Peyer's patch (tissue), 4 donors: Measurements from ENCODE around the gene KRT40. TPM values are rescaled to one million over a fixed set of nuclear protein-coding genes. Genes with fewer than 3 reads are reported as not detected.

Experiments used
- DNase-seq, 3 donors: peaks; one replicate each; pipeline ENCODE4 v3.0.0-alpha.2; 2017 to 2019
- H3K27ac ChIP-seq, 4 donors: fragments of 200-600 bp; sonication (generic); one replicate each; pipeline ENCODE4 v1.5.1; 2016 to 2019
- H3K27me3 ChIP-seq, 2 donors: fragments of 200-600 bp; sonication (generic); one replicate each; pipeline ENCODE4 v1.5.1; 2019
- H3K36me3 ChIP-seq, 3 donors: fragments of 200-600 bp; sonication (generic); one replicate each; pipeline ENCODE4 v1.5.1; 2016 to 2019
- H3K4me1 ChIP-seq, 4 donors: fragments of 200-600 bp; sonication (generic); one replicate each; pipeline ENCODE4 v1.5.1; 2016 to 2019
- H3K4me3 ChIP-seq, 4 donors: fragments of 200-600 bp; sonication (generic); 1 replicate in 3 of 4; 2 replicates in 1 of 4; pipeline ENCODE4 v1.5.1; 2016 to 2019; ENCODE audit warnings: mild to moderate bottlenecking in 1 of 4
- H3K9me3 ChIP-seq, 4 donors: fragments of 200-600 bp; sonication (generic); one replicate each; pipeline ENCODE4 v1.5.1; 2016 to 2019; ENCODE audit warnings: mild to moderate bottlenecking in 1 of 4
- POLR2A ChIP-seq, 2 donors: fragments of 450-650 bp; IDR thresholded peaks; one replicate each; pipeline ENCODE4 v1.5.1; 2017; ENCODE audit warnings: antibody characterized with exemption in 2 of 2, mild to moderate bottlenecking in 2 of 2, moderate library complexity in 2 of 2
- small RNA-seq, 2 donors: library from RNA; depleted of rRNA; stranded (forward); fragments of <200 nt; gene quantifications; one replicate each; pipeline ENCODE3, GENCODE V24; 2016
- total RNA-seq, 4 donors: library from RNA; depleted of rRNA; stranded (reverse); fragments of >200 nt; gene quantifications; one replicate each; pipeline ENCODE4 v1.1.0, GENCODE V29; 2016
- TF ChIP-seq, protein P1 (sequence below), 6 experiments: fragments of 450-650 bp in 4 of 6; fragments of 200-600 bp in 2 of 6; sonication (generic) in 1 of 6; IDR thresholded peaks; one replicate each; pipeline ENCODE4 v1.5.1; 2017 to 2019; ENCODE audit warnings: antibody characterized with exemption in 6 of 6, mild to moderate bottlenecking in 3 of 6, moderate library complexity in 1 of 6

Gene KRT40
- total RNA-seq, 4 donors from 2014 or later, result 0.88 to 1.0 (median 0.94) TPM; not detected in 1

DNA sequence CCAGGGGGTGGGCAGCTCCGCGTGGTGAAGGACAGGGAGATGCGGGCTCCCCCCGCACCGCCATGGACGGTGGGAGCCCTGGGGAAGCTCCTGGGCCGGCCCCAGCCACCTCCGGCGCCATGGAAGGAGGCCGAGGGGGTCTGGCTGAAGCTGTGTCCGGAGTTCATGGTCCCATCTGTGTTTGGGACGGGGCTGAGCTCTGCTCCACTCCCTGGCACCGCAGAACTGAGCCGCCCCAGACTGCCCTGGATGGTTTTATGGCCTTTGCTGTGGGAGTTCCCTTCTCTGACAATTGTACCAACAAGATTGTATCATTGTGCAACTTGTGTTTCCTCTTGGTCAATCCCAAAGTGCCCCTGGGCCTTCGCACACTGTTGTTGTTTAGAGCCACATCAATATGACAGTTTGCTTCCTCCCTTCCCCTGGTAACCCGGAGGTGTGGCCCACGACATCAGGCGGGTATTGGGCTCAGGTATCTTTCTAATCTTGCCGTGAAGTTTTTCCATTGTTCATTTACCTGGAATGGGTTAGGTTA, 47.6 kb downstream of the KRT40 start:
- H3K27me3 ChIP-seq, result no peaks in the 10 kb centered on the region
- H3K9me3 ChIP-seq, result no peaks in the 10 kb centered on the region
- no peak for TF ChIP-seq POLR2A (IDR thresholded peaks at IDR 0.05)
- TF ChIP-seq, protein P1, sequence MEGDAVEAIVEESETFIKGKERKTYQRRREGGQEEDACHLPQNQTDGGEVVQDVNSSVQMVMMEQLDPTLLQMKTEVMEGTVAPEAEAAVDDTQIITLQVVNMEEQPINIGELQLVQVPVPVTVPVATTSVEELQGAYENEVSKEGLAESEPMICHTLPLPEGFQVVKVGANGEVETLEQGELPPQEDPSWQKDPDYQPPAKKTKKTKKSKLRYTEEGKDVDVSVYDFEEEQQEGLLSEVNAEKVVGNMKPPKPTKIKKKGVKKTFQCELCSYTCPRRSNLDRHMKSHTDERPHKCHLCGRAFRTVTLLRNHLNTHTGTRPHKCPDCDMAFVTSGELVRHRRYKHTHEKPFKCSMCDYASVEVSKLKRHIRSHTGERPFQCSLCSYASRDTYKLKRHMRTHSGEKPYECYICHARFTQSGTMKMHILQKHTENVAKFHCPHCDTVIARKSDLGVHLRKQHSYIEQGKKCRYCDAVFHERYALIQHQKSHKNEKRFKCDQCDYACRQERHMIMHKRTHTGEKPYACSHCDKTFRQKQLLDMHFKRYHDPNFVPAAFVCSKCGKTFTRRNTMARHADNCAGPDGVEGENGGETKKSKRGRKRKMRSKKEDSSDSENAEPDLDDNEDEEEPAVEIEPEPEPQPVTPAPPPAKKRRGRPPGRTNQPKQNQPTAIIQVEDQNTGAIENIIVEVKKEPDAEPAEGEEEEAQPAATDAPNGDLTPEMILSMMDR (IDR thresholded peaks at IDR 0.05), result no peak
- H3K36me3 ChIP-seq, result no peaks in the 10 kb centered on the region
- no peaks in the 10 kb centered on the region for H3K4me1 ChIP-seq
- no peak overlapping the region for H3K27ac ChIP-seq
- no peak for DNase-seq
- H3K4me3 ChIP-seq, result no peak overlapping the region

DNA sequence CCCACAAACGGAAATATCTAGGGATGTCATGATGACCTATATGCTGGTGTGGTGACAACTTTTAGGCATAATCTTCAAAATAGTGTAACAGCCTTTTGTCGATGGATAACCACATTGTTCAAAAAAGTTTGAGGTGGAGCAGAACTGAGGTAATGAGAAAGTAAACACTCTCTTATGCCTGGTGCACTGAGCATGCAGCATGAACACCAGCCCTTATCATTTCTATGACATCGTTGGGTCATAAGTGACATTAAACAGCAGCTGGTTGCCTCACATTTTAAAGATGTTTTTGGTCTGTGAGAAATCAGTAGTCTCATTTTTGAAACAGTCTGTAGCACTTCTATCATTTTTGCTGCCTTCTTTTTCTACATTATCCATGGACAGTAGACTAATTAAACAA, 48.5 kb downstream of the KRT40 start:
- no peak for DNase-seq
- no peak for TF ChIP-seq POLR2A (IDR thresholded peaks at IDR 0.05)
- TF ChIP-seq, protein P1 (IDR thresholded peaks at IDR 0.05), result no peak
- H3K27ac ChIP-seq, result no peak overlapping the region

DNA sequence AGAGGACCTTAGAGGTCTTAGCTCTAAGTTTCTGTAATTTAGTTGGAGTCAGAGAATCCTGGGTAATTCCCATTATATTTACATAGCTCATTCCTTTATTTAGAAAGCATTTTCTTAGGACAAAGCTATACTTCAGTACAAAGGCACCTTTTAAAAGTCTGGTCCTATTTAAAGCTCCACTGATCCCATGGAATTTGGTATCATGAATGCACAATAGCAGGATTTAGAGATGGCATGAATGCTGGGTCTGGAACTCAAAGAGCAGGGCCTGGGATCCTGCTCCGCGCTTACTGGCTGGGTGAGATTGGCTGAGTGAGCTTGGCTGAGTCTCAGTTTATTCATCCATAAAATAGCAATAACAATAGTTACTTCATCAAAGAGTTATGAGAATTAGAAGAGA, 51.5 kb downstream of the KRT40 start:
- Histone ChIP-seq H3K4me1 (no peaks in the 10 kb centered on the region), H3K27ac (no peak overlapping the region), H3K27me3 (no peaks in the 10 kb centered on the region), H3K9me3 (no peaks in the 10 kb centered on the region), H3K4me3 (no peak overlapping the region), H3K36me3 (no peaks in the 10 kb centered on the region)
- TF ChIP-seq, protein P1 (IDR thresholded peaks at IDR 0.05), result no peak
- no peak for TF ChIP-seq POLR2A (IDR thresholded peaks at IDR 0.05)
- DNase-seq, result no peak

More for the DNA sequence above, 48.5 kb downstream of the KRT40 start:
- Histone ChIP-seq H3K9me3 (no peaks in the 10 kb centered on the region), H3K4me3 (no peak overlapping the region), H3K27me3 (no peaks in the 10 kb centered on the region), H3K36me3 (no peaks in the 10 kb centered on the region), H3K4me1 (no peaks in the 10 kb centered on the region)

DNA sequence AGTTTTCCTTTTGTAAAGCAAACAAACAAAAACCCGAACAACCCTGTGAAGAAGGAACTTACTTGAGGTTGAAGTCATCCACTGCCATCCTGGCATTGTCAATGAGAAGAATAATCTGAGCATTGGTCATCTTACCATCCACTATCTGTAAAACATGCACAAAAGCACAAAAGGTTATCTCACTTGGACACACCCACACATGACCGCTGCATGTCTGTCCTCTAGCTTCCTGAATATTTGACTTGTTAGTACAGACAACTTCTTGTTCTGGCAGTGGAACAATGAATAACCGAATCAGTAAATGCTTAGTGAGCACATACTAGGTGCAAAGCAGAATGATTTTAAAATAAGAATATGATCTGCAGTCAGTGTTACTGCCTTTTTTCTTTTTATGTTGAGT, 52.8 kb downstream of the KRT40 start:
- H3K4me3 ChIP-seq, result no peak overlapping the region
- no peaks in the 10 kb centered on the region for H3K9me3 ChIP-seq
- no peak for TF ChIP-seq POLR2A (IDR thresholded peaks at IDR 0.05)
- TF ChIP-seq, protein P1 (IDR thresholded peaks at IDR 0.05), result no peak
- H3K27me3 ChIP-seq, result no peaks in the 10 kb centered on the region
- H3K36me3 ChIP-seq, result no peaks in the 10 kb centered on the region
- no peak for DNase-seq
- H3K27ac ChIP-seq, result no peak overlapping the region
- no peaks in the 10 kb centered on the region for H3K4me1 ChIP-seq

Small RNAs within 50 kb of the gene (small RNA-seq; reads per million reads assigned to genes)
- gene KRTAP3-4P, result 0 reads per million in 2 donors

Other genes starting within 250 kb of the KRT40 start
- gene KRT25, start 229.0 kb downstream of the KRT40 start, total RNA-seq, result not detected
- not detected for gene KRT26, start 212.1 kb downstream of the KRT40 start, total RNA-seq
- not detected for gene KRT27, start 201.8 kb downstream of the KRT40 start, total RNA-seq
- gene KRT28, start 184.4 kb downstream of the KRT40 start, total RNA-seq, result under 1 TPM in 1 of 4 donors, not detected in 3; 0.88 TPM
- 10 to 100 TPM in 2 of 4 donors, 1 to 10 TPM in 2; 5.1 to 19.0 (median 8.1) TPM for gene KRT10, start 161.7 kb downstream of the KRT40 start, total RNA-seq
- 10 to 100 TPM in 1 of 4 donors, 1 to 10 TPM in 2, not detected in 1; 4.9 to 18.2 (median 9.1) TPM for gene KRT12, start 117.1 kb downstream of the KRT40 start, total RNA-seq
- 100 to 1,000 TPM; 111 to 978 (median 820) TPM for gene KRT20, start 99.1 kb downstream of the KRT40 start, total RNA-seq
- gene KRT23, start 46.7 kb downstream of the KRT40 start, total RNA-seq, result 1 to 10 TPM in 2 of 4 donors, not detected in 2; 1.1 to 2.5 TPM
- gene KRT39, start 17.4 kb downstream of the KRT40 start, total RNA-seq, result not detected
- gene KRTAP3-3, start 9.8 kb upstream of the KRT40 start, total RNA-seq, result not detected
- not detected for gene KRTAP3-2, start 15.6 kb upstream of the KRT40 start, total RNA-seq
- gene KRTAP3-1, start 24.8 kb upstream of the KRT40 start, total RNA-seq, result not detected
- not detected for gene KRTAP1-5, start 42.9 kb upstream of the KRT40 start, total RNA-seq
- gene KRTAP1-4, start 45.9 kb upstream of the KRT40 start, total RNA-seq, result not detected
- gene KRTAP1-3, start 50.5 kb upstream of the KRT40 start, total RNA-seq, result not detected
- gene KRTAP1-1, start 57.1 kb upstream of the KRT40 start, total RNA-seq, result not detected
- gene KRTAP2-1, start 63.0 kb upstream of the KRT40 start, total RNA-seq, result not detected
- gene KRTAP2-2, start 70.9 kb upstream of the KRT40 start, total RNA-seq, result not detected
- gene KRTAP2-3, start 75.8 kb upstream of the KRT40 start, total RNA-seq, result not detected
- gene KRTAP2-4, start 81.6 kb upstream of the KRT40 start, total RNA-seq, result not detected
- gene KRTAP4-7, start 99.8 kb upstream of the KRT40 start, total RNA-seq, result not detected
- gene KRTAP4-8, start 113.8 kb upstream of the KRT40 start, total RNA-seq, result not detected
- not detected for gene KRTAP4-16, start 117.9 kb upstream of the KRT40 start, total RNA-seq
- not detected for gene KRTAP4-9, start 121.1 kb upstream of the KRT40 start, total RNA-seq
- not detected for gene KRTAP4-11, start 134.0 kb upstream of the KRT40 start, total RNA-seq
- not detected for gene KRTAP4-12, start 139.9 kb upstream of the KRT40 start, total RNA-seq
- not detected for gene KRTAP4-6, start 156.2 kb upstream of the KRT40 start, total RNA-seq
- gene KRTAP4-5, start 165.5 kb upstream of the KRT40 start, total RNA-seq, result not detected
- gene KRTAP4-4, start 176.4 kb upstream of the KRT40 start, total RNA-seq, result not detected
- not detected for gene KRTAP4-3, start 183.9 kb upstream of the KRT40 start, total RNA-seq
- not detected for gene KRTAP4-2, start 193.9 kb upstream of the KRT40 start, total RNA-seq
- not detected for gene KRTAP4-1, start 200.6 kb upstream of the KRT40 start, total RNA-seq
- gene KRTAP9-1, start 205.6 kb upstream of the KRT40 start, total RNA-seq, result not detected
- not detected for gene KRTAP9-2, start 242.3 kb upstream of the KRT40 start, total RNA-seq
- not detected for gene KRTAP9-3, start 248.1 kb upstream of the KRT40 start, total RNA-seq